Measurements from ENCODE around the gene MRGPRF.

DNA sequence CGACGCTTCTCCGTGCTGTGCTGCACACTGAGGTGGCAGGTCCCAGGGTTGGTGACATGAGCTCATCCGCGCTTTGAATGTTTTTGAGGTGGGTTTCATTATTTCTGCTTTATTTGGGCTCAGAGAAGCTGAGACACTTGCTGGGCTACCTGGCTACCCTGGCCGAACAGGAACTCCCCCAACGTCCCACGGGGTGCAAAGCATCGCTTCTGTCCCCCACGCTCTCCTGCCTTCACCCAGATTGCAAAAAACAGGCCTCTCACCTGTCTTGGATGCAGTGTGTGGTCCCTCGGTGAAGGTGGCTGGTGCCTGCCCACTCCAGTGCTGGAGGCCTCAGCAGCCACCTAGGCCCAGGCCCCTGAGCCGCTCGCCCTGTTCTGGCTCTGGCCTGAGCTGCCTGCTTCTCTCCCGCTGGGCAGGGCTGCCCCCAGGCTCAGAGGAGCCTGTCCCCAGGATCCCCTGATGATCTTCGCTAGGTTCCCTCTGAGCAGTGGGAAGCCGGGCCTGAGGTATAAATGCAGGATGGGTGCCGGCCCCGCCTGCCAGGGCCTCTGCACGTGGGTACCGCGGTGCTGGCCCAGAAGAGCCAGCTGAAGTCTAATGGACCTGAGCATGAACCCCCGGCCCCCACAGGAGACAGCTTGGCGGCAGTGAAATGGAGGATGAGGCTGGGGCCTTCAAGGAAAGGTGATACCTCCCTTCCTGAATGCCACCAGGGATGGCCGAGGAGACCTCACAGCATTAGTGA lies 16.5 kb downstream of the MRGPRF start:
- TF ChIP-seq, protein P1, sequence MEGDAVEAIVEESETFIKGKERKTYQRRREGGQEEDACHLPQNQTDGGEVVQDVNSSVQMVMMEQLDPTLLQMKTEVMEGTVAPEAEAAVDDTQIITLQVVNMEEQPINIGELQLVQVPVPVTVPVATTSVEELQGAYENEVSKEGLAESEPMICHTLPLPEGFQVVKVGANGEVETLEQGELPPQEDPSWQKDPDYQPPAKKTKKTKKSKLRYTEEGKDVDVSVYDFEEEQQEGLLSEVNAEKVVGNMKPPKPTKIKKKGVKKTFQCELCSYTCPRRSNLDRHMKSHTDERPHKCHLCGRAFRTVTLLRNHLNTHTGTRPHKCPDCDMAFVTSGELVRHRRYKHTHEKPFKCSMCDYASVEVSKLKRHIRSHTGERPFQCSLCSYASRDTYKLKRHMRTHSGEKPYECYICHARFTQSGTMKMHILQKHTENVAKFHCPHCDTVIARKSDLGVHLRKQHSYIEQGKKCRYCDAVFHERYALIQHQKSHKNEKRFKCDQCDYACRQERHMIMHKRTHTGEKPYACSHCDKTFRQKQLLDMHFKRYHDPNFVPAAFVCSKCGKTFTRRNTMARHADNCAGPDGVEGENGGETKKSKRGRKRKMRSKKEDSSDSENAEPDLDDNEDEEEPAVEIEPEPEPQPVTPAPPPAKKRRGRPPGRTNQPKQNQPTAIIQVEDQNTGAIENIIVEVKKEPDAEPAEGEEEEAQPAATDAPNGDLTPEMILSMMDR (IDR thresholded peaks at IDR 0.05), result no peak
- TF ChIP-seq EZH2 (IDR thresholded peaks at IDR 0.05; ENCODE audit: borderline replicate concordance, insufficient read depth, low read depth, low read length, poor library complexity, severe bottlenecking), result no peak

All from B cell (primary cell).